Gastrocnemius medialis (tissue), 4 donors: Measurements from ENCODE around the gene CNPY4. TPM values are rescaled to one million over a fixed set of nuclear protein-coding genes. Genes with fewer than 3 reads are reported as not detected.

ENCODE experiments used
- ATAC-seq, 2 donors: fragments of 150-250 bp; one replicate each; pipeline ENCODE4 v1.9.1; 2016
- DNase-seq, 2 donors: peaks; one replicate each; pipeline ENCODE4 v3.0.0-alpha.2; 2019
- H3K27ac ChIP-seq, 4 donors: fragments of 200-600 bp; sonication (generic); 1 replicate in 1 of 4; 2 replicates in 3 of 4; pipeline ENCODE4 v1.5.1; 2016 to 2018; ENCODE audit warnings: mild to moderate bottlenecking in 2 of 4, moderate library complexity in 1 of 4
- H3K27me3 ChIP-seq, 3 donors: fragments of 200-600 bp; sonication (generic) in 2 of 3; 1 replicate in 1 of 3; 2 replicates in 2 of 3; pipeline versions ENCODE4 v1.5.1 to v1.6.0; 2016 to 2019; ENCODE audit warnings: mild to moderate bottlenecking in 1 of 3, moderate library complexity in 1 of 3
- H3K36me3 ChIP-seq, 2 donors: fragments of 200-600 bp; sonication (generic) in 1 of 2; one replicate each; pipeline ENCODE4 v1.5.1; 2017 to 2018
- H3K4me1 ChIP-seq, 2 donors: fragments of 200-600 bp; sonication (generic) in 1 of 2; one replicate each; pipeline ENCODE4 v1.5.1; 2016 to 2017; ENCODE audit warnings: mild to moderate bottlenecking in 2 of 2
- H3K4me3 ChIP-seq, 4 donors: fragments of 200-600 bp; sonication (generic) in 3 of 4; 1 replicate in 1 of 4; 2 replicates in 3 of 4; pipeline ENCODE4 v1.5.1; 2016 to 2019; ENCODE audit warnings: mild to moderate bottlenecking in 2 of 4
- H3K9me3 ChIP-seq, 3 donors: fragments of 200-600 bp; sonication (generic) in 2 of 3; 1 replicate in 1 of 3; 2 replicates in 2 of 3; pipeline ENCODE4 v1.5.1; 2016 to 2019
- CTCF ChIP-seq, 5 experiments: fragments of 450-650 bp in 3 of 5; fragments of 200-600 bp in 2 of 5; sonication (generic) in 2 of 5; IDR thresholded peaks in 4 of 5; conservative IDR thresholded peaks in 1 of 5; 1 replicate in 4 of 5; 2 replicates in 1 of 5; pipeline ENCODE4 v1.5.1; 2016 to 2019; ENCODE audit warnings: antibody characterized with exemption in 5 of 5, mild to moderate bottlenecking in 3 of 5, moderate library complexity in 3 of 5
- POLR2A ChIP-seq, 2 donors: fragments of 450-650 bp; IDR thresholded peaks; one replicate each; pipeline ENCODE4 v1.6.1; 2017; ENCODE audit warnings: antibody characterized with exemption in 2 of 2, mild to moderate bottlenecking in 2 of 2, moderate library complexity in 2 of 2
- in situ Hi-C, 4 donors: fragments of 200-750 bp; cut with MboI; loops; one replicate each; pipeline versions ENCODE4 v1.15.0 to v1.8.0; 2017; ENCODE audit warnings: low sequenced_read_pairs in 4 of 4
- intact Hi-C: fragments of 100-400 bp; cut with DNase I; formaldehyde crosslinking; loops from one replicate; pipeline ENCODE4 v1.15.1; 2023; ENCODE audit warnings: low total_unique reads
- total RNA-seq, 4 donors: library from RNA; depleted of rRNA; stranded (reverse); fragments of >200 nt; gene quantifications; one replicate each; pipeline versions ENCODE4 v1.1.0 to v1.2.3, GENCODE V29; 2016

The CNPY4 gene
- total RNA-seq, 4 donors from 2014 or later: 2.0 to 5.0 (median 2.4) TPM

GRCh38 chr7:100074841-100075240 lies 44.6 kb upstream of the CNPY4 start:
- Histone ChIP-seq H3K27ac (no peak overlapping the region), H3K9me3 (peaks cover 7 to 30% (median 14%) of the 10 kb centered on the region in 3 donors), H3K27me3 (no peaks in the 10 kb centered on the region), H3K36me3 (peaks cover 20 to 78% of the 10 kb centered on the region in 2 donors), H3K4me3 (no peak overlapping the region), H3K4me1 (peaks cover 8 to 11% of the 10 kb centered on the region in 2 donors)
- in situ Hi-C loops (no loop called here), intact Hi-C loops (no loop called here)
- TF ChIP-seq CTCF (IDR thresholded peaks at IDR 0.05 in 4 of 5, conservative IDR thresholded peaks at IDR 0.05 in 1 of 5): no peak
- TF ChIP-seq POLR2A (IDR thresholded peaks at IDR 0.05): no peak
- ATAC-seq (no peak), DNase-seq (no peak)

- Histone ChIP-seq H3K27me3 (no peaks in the 10 kb centered on the region), H3K4me3 (no peak overlapping the region), H3K36me3 (peaks cover 20 to 72% of the 10 kb centered on the region in 2 donors), H3K4me1 (peaks cover 14 to 16% of the 10 kb centered on the region in 2 donors), H3K27ac (no peak overlapping the region), H3K9me3 (peaks cover 7 to 25% (median 14%) of the 10 kb centered on the region in 3 donors)
- in situ Hi-C loops: no loop called here
- TF ChIP-seq CTCF (IDR thresholded peaks at IDR 0.05 in 4 of 5, conservative IDR thresholded peaks at IDR 0.05 in 1 of 5) (no peak), POLR2A (IDR thresholded peaks at IDR 0.05) (no peak)
- ATAC-seq (no peak), DNase-seq (no peak)
- intact Hi-C loops: no loop called here
Observed at GRCh38 chr7:100075418-100075817, 44.0 kb upstream of the CNPY4 start.

- ATAC-seq (no peak), DNase-seq (no peak)
- TF ChIP-seq POLR2A (IDR thresholded peaks at IDR 0.05) (no peak), CTCF (IDR thresholded peaks at IDR 0.05 in 4 of 5, conservative IDR thresholded peaks at IDR 0.05 in 1 of 5) (no peak)
- Histone ChIP-seq H3K27me3 (no peaks in the 10 kb centered on the region), H3K36me3 (peaks cover 8 to 54% of the 10 kb centered on the region in 2 donors), H3K9me3 (peaks cover 0 to 7% (median under 1%) of the 10 kb centered on the region in 3 donors), H3K4me3 (no peak overlapping the region), H3K27ac (no peak overlapping the region), H3K4me1 (peaks cover 22% of the 10 kb centered on the region in 2 donors)
- in situ Hi-C loops: no loop called here
- intact Hi-C loops: no loop called here
Observed at GRCh38 chr7:100077205-100077604, 42.2 kb upstream of the CNPY4 start.

- in situ Hi-C loops: no loop called here
- Histone ChIP-seq H3K27me3 (no peaks in the 10 kb centered on the region), H3K27ac (no peak overlapping the region), H3K4me3 (no peak overlapping the region), H3K9me3 (no peaks in the 10 kb centered on the region), H3K4me1 (peaks cover 22 to 24% of the 10 kb centered on the region in 2 donors), H3K36me3 (peaks cover 4 to 35% of the 10 kb centered on the region in 2 donors)
- intact Hi-C loops: no loop called here
- DNase-seq (no peak), ATAC-seq (no peak)
- no peak for TF ChIP-seq CTCF (IDR thresholded peaks at IDR 0.05 in 4 of 5, conservative IDR thresholded peaks at IDR 0.05 in 1 of 5)
- no peak for TF ChIP-seq POLR2A (IDR thresholded peaks at IDR 0.05)
Observed at GRCh38 chr7:100079024-100079560, 40.3 kb upstream of the CNPY4 start.
